Osteoblast (primary cell): ENCODE results near the gene MCC. TPM values are rescaled to one million over a fixed set of nuclear protein-coding genes. Genes with fewer than 3 reads are reported as not detected.

Source experiments
- DNase-seq: peaks from one replicate; pipeline ENCODE4 v3.0.0; 2011; ENCODE audit warnings: low spot score, mixed read lengths; ENCODE audit not compliant: insufficient read length; ENCODE audit errors: missing footprints
- H2AFZ ChIP-seq: 2 replicates; pipeline ENCODE4 v1.6.0; 2011; ENCODE audit warnings: mild to moderate bottlenecking, low read length
- H3K27ac ChIP-seq: 2 replicates; pipeline ENCODE4 v1.5.1; 2011; ENCODE audit warnings: mild to moderate bottlenecking, low read depth, low read length, moderate library complexity
- H3K27me3 ChIP-seq: 2 replicates; pipeline ENCODE4 v1.6.0; 2012; ENCODE audit warnings: mild to moderate bottlenecking, control low read depth, inconsistent platforms, low read length, moderate library complexity; ENCODE audit not compliant: insufficient read depth
- H3K36me3 ChIP-seq: 2 replicates; pipeline ENCODE4 v1.5.1; 2011; ENCODE audit warnings: mild to moderate bottlenecking, low read length, control low read depth, moderate library complexity; ENCODE audit not compliant: insufficient read depth
- H3K4me1 ChIP-seq: 2 replicates; pipeline ENCODE4 v1.5.1; 2011; ENCODE audit warnings: mild to moderate bottlenecking, low read length, control low read depth, moderate library complexity; ENCODE audit not compliant: insufficient read depth
- H3K4me2 ChIP-seq: 2 replicates; pipeline ENCODE4 v1.6.0; 2011; ENCODE audit warnings: mild to moderate bottlenecking, low read length; ENCODE audit not compliant: insufficient read depth
- H3K4me3 ChIP-seq: fragments of 200-600 bp; sonication (generic); 3 replicates; pipeline ENCODE4 v1.5.1; 2012; ENCODE audit warnings: mild to moderate bottlenecking, low read length, inconsistent platforms; ENCODE audit not compliant: insufficient read depth
- H3K79me2 ChIP-seq: 2 replicates; pipeline ENCODE4 v1.6.0; 2012; ENCODE audit warnings: mild to moderate bottlenecking, low read length, control low read depth, inconsistent platforms; ENCODE audit not compliant: insufficient read depth
- H3K9me3 ChIP-seq: 2 replicates; pipeline ENCODE4 v1.5.1; 2011; ENCODE audit warnings: low read depth, low read length, control low read depth
- H4K20me1 ChIP-seq: 2 replicates; pipeline ENCODE4 v1.6.0; 2012; ENCODE audit warnings: mild to moderate bottlenecking, low read length, control low read depth; ENCODE audit not compliant: insufficient read depth
- total RNA-seq: library from RNA; depleted of rRNA; stranded (reverse); fragments of >200 nt; gene quantifications from 2 replicates; pipeline ENCODE4 v1.2.3, GENCODE V29; 2012
- TF ChIP-seq, protein P1 (sequence below): IDR thresholded peaks from 2 replicates; pipeline ENCODE4 v1.5.1; 2011; ENCODE audit warnings: mild to moderate bottlenecking, low read depth, low read length, moderate library complexity; ENCODE audit errors: extremely low read depth

The MCC gene
- total RNA-seq, 1 donor, result 45.6 TPM

DNA sequence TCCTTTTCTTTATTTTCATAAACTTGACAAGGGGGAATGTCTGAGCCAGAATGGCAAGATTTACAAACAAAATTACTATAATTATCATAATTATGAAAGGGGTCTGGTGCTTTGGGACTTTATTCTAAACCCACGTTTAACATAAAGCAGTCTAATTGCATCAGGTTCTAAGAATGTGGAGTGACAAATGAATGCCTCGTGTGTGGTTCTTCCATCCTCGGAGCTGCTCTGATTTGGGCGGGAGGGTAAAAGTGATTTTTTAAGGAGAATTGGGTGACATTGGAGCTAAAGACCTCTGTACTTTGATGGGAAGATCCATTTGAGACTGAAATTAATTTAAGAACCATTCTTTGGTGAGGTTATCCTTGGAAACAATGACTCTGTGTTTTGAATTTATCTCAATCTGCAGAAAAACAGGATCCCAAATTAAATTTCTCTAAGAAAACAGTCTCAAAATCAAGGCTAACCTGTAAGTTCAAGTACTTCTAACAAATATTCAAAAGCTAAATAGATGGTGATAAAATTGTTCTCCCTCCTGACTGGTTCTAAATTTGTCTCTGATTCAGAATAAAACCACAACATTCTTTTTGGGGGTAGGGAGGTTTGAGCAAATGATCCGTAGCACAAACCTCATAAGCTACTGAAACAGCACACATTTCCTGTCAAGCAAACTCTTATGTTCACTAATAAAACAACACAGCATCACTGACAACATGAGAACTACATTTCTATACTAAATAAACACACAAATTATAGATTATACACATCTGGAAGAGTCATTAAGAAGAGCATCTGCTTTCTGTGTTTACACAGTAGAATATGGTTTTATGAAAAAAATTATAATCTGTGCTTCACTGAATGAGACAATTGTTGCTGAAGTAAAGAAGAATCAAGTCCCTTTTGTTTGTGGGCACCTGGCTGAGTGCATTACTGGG is 426.1 kb downstream of the MCC start:
- peaks cover 39% of the 10 kb centered on the region for H3K4me1 ChIP-seq
- TF ChIP-seq, protein P1, sequence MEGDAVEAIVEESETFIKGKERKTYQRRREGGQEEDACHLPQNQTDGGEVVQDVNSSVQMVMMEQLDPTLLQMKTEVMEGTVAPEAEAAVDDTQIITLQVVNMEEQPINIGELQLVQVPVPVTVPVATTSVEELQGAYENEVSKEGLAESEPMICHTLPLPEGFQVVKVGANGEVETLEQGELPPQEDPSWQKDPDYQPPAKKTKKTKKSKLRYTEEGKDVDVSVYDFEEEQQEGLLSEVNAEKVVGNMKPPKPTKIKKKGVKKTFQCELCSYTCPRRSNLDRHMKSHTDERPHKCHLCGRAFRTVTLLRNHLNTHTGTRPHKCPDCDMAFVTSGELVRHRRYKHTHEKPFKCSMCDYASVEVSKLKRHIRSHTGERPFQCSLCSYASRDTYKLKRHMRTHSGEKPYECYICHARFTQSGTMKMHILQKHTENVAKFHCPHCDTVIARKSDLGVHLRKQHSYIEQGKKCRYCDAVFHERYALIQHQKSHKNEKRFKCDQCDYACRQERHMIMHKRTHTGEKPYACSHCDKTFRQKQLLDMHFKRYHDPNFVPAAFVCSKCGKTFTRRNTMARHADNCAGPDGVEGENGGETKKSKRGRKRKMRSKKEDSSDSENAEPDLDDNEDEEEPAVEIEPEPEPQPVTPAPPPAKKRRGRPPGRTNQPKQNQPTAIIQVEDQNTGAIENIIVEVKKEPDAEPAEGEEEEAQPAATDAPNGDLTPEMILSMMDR, result no peak

DNA sequence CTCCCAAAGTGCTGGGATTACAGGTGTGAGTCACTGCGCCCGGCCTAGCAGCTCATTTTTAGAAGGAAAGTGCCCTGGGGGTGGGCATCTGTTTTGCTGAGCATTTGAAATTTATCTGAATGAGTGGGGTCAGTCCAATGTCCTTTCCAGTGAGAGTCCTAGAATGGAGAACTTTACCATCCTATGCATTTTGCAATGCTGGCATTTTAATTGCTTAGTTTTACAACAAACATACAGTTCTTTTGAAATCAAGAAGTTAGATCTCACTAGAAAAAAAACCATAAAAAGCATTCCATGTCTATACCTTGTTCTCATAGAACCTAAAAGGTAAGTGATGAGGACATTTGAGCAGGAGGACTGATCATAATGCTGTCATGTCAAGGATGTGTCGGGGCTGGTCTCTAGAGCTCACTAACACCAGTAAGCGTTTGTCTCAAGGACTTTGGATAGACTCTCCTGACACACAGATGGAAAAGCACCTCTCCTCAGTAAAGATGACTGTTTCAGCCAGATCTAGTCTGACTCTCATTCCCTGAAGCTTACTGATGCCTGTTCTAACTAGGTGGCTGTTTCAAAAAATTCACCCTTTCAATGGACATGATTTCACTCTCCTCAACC is 427.7 kb downstream of the MCC start:
- no peaks in the 10 kb centered on the region for H3K27me3 ChIP-seq
- no peak overlapping the region for H3K4me3 ChIP-seq
- TF ChIP-seq, protein P1, result no peak
- no peak overlapping the region for H3K4me2 ChIP-seq
- no peak overlapping the region for H2AFZ ChIP-seq
- H3K36me3 ChIP-seq, result no peaks in the 10 kb centered on the region
- H3K9me3 ChIP-seq, result no peaks in the 10 kb centered on the region
- H3K27ac ChIP-seq, result no peak overlapping the region
- H4K20me1 ChIP-seq, result no peaks in the 10 kb centered on the region
- DNase-seq, result no peak
- peaks cover 39% of the 10 kb centered on the region for H3K4me1 ChIP-seq
- H3K79me2 ChIP-seq, result no peaks in the 10 kb centered on the region

More for the DNA sequence above, 426.1 kb downstream of the MCC start:
- H3K27ac ChIP-seq, result peak overlapping the region; percentile 81
- peak; percentile 96 for DNase-seq
- peak overlapping the region; percentile 8 for H3K4me3 ChIP-seq
- H3K79me2 ChIP-seq, result no peaks in the 10 kb centered on the region
- H3K27me3 ChIP-seq, result no peaks in the 10 kb centered on the region
- H4K20me1 ChIP-seq, result no peaks in the 10 kb centered on the region
- no peak overlapping the region for H2AFZ ChIP-seq
- H3K36me3 ChIP-seq, result no peaks in the 10 kb centered on the region
- H3K9me3 ChIP-seq, result no peaks in the 10 kb centered on the region
- peak overlapping the region; percentile 81 for H3K4me2 ChIP-seq

DNA sequence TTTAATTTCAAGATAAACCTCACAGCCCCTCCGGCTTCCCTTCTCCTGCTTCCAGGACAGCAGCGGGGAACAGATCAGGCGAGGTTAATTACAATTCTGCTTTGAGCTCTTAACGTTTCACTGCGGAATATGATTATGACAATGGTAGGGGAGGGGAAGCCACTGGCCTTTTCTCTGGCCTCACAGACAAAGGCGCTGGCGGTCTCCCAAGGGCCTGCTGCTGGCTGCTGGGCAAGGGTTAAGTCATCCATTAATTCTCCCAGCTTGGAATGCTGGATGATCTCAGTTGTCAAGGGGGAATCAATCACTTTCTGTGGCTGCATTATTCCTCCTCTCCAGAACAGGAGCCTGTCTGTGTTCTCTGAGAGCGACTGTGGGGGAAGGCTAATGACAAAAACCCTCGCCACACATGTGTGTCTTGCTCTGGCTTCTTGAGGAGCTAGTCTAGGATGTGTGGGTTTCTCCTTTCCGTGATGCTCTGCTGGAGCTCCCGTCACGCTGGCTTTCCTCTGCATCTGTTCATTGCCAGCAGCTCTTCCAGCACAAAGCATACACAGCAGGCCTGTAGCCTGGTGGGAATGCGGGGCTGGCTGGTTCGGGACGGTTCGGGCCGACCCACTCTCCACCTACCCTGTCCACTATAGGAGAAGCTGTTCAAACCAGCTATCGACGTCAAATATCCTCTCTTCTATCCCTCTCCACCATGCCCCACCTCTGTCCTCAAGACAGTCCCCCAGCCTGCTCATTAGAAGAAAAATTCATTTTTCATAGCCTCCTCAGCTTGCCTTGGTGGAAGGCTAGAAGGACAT is 428.8 kb downstream of the MCC start:
- H3K79me2 ChIP-seq, result no peaks in the 10 kb centered on the region
- H2AFZ ChIP-seq, result peak overlapping the region; percentile 14
- no peaks in the 10 kb centered on the region for H4K20me1 ChIP-seq
- TF ChIP-seq, protein P1, result no peak
- no peaks in the 10 kb centered on the region for H3K9me3 ChIP-seq
- H3K27ac ChIP-seq, result peak overlapping the region; percentile 56
- H3K36me3 ChIP-seq, result no peaks in the 10 kb centered on the region
- no peak overlapping the region for H3K4me3 ChIP-seq
- peak overlapping the region; percentile 54 for H3K4me2 ChIP-seq
- H3K4me1 ChIP-seq, result peaks cover 39% of the 10 kb centered on the region
- peak; percentile 87 for DNase-seq
- H3K27me3 ChIP-seq, result no peaks in the 10 kb centered on the region
